IPS DF 19.7 (cell line): Measurements from ENCODE around the gene DGKI.

Experiments used
- DNase-seq: peaks from one replicate; pipeline ENCODE4 v3.0.0-alpha.2; 2013; ENCODE audit warnings: low read depth, low spot score

The DGKI gene

DNA sequence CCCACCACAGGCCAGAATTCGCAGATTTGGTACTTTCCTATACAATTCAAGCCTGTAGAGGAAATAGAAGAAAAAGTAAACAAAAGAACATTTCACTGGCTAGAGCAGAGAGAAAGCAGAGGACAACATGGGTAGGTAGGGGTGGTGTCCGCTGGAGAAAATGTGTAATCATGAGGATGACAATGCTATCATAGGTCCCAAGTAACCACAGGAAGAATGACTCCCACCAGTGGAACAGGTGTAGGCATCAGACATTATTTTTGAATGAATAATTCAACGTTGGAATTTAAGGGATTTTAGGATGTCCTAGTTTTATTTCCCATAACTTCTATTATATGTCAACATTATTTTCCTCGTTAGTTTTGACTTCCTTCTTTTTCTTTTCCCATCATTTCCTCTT is 248.9 kb downstream of the DGKI start:
- DNase-seq = no peak

DNA sequence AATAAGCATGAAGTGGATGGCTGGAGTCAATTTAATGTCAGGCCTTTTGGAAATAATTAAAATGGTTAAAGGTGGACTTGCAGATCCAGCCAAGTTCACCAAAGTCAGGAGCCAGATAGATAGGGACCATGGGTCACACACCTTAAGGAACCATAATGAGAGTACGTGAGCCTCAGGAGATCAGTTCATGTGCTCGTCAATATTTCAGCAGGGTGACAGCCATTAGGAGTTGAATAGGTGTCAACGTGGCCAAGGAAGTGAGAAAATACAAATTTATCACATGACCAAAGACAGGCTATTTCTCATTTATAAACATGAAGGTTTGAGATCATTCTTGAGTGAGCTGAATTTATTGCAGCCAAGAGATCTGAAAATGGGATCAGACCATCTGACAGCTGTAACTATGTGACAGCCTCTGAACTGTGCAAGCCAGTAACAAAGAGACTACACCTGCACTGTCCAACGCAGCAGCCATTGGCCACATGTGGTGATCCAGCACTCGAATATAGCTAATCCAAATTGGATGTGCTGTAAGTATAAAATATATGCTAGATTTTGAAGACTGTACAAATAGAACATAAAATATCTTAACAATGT is 253.6 kb downstream of the DGKI start:
- DNase-seq = no peak

DNA sequence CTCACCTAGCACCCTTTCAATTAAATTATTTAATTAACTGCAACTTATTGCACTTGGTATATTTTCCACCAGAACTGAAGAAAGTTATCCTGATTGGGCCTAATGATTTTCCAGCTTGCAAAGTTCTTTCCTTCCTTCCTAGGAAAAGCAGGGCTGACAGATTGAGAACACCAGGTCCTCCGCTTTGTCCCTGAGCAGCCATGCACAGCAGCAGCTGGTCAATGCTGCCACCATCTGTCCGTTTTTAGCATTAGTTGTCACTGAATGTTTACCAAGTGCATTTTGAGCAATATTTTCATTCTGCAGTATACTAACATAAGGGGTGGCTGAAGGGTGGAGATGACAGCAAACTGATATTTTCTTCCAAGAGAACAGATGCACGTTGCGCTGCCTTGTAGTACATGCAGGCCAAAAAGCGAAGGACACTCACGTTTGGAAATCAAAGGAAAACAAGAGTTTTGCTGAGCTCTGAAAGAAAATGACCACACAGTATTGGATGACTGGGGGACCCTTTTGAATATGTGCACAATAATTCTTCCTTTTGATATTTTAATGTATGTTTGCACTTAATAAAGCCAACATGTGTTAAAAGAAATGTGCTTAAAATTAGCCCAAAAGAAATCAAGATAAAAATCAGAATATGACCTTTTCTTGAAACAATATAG is 254.4 kb downstream of the DGKI start:
- peak; percentile 33 for DNase-seq

DNA sequence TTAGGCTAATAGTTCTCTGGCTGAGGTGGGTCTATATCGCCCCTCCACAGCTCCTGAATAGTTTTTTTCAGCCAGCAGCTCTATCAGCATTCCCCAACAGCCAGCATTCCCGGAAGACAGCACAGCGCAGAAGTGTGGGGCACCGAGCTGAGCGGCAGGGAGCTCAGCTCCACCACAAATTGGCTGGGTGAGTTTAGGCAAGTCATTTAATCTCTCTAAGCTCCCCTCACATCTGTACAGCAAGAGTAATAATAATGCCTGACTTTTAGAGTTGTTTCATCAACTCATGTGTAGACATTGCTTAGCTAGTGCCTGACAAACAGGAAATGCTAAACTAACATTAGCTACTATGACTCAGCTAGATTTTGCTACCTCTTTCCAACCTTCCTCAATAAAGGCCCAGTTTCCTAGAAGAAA is 255.3 kb downstream of the DGKI start:
- DNase-seq = no peak

DNA sequence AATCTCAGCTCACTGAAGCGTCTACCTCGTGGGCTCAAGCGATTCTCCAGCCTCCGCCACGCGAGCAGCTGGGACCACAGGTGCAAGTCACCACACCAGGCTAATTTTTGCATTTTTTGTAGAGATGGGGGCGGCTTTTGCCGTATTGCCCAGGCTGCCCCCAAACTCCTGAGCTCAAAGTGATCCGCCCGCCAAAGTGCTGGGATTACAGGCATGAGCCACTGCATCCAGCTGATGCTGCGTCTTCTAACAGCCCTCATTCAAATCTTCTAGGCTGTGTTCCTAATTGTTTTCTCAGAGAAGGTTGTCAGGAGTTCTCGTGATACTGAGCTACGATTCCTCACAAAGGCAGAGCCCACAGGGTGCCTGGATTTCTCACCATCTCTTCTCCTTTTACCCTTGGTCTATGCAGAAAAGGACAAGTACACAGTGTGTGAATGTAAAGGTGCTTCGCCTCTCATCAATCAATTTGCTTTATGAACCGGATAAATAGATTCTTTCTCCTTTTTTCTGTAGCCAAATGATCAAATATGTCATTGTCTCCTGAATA is 255.9 kb downstream of the DGKI start:
- DNase-seq = no peak

DNA sequence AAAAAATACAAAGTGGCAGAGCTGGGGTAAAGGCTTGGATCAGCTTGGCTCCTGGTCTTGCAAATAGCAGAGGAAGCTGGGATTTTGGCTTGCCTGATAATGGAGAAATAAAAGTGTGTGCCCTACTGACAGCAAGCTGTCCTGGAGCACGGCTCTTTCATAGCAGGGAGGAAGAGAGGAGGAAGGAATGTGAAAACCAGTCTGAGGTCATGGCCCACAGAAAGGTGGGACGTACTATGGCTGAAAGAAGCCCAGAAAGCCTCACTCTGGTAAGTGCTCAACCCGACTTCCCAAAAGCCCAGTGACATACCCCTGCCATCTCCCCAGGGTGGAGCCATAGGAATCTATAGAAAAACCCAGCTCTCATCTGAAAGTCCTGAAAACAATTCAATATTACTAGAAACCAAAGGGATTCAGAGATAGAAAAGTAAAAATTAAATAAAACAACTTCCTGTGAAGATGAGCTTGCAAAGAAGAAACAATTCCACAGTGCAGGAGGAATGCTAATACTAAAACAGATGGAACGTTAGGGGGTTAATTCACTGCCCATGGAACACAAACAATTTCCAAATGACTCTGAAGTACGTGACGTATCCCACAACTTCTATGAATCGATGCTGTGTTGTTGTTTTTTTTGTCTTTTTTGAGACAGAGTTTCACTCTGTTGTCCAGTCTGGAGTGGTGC is 256.6 kb downstream of the DGKI start:
- no peak for DNase-seq

DNA sequence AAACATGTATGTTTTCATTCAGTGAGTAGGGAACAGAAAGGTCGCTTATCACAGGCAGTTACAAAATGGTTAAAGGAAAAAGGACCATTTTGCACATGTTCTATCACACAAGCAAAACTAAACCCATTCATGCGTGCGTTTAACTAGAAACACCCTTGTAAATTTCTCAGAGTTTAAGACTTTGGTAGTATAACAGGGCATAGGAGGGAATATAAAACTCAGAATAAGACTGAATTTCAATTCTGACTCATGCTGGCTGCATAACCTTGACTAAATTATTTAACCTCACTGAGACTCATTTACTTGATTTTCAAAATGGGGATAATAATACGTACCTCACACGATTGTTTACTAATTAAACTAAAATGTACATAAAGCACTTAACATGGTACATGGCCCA is 259.4 kb downstream of the DGKI start:
- no peak for DNase-seq

DNA sequence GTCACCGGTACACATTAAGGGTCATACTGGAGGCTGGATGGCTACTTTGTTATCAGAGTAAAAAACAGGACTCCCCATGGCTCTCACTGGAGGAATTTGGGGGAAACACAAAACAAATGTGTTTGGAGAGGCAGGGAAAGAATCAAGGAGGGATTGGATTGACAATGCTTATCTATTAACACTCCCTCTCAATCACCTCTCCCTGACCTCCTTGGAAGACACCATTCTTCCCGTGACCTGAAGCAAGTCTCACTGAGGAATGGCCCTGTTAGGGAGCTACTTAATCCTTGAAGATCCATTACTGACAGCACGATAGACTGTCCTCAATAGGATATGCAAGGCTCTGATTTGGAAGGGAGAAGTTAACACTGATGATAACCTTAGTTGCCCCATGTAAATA is 261.2 kb downstream of the DGKI start:
- no peak for DNase-seq

DNA sequence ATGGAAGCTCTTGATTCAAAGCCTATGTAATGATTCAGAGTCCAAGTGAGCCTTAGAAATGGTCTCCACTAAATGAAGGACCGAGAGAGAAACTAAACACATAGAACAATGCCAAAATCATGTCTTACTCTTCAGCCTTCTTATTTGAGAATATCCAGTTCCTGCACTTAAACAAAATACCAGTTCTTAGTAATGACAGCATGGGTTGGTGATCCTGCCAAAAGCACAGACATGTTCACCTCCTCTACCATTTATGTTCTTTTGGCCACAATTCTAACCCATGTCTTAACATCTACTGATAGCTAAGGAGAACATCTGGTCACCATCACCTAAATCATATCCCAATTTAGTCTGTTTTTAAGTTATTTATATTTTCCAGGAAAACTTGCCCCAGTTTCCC is 263.6 kb downstream of the DGKI start:
- no peak for DNase-seq

DNA sequence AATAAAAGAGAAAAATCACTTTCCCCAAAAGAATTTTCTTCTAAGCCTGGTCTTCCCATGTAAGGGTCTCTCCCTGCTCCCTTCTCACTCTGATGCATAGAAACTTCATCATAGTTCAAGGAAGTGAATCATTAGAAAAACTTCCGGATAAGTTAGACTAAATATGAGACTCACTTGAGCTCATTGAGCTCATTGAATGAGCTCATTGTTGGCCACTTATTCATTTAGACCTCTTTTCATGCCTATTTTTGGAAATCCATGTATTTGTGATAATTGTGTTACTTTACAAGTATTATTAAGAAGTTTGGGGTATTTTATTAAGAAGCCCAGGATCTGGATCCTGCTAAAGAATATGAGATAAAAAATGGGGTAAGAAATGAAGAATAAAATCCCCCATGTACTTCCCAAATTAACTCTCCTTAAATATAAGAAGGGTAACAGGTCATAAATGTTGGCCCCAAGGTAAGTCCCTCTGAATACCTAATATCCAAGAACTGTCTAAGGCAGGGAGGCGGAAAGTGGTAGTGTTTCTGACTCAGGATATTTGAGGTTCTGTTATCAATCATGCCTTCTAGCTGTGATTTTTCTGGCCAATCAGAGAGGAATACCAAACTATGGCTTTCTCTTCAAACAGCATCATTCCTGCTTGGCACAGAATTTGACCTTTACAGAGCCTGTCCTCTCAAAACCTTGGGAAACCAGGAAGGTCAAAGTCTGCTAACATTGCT is 266.7 kb downstream of the DGKI start:
- DNase-seq = no peak

DNA sequence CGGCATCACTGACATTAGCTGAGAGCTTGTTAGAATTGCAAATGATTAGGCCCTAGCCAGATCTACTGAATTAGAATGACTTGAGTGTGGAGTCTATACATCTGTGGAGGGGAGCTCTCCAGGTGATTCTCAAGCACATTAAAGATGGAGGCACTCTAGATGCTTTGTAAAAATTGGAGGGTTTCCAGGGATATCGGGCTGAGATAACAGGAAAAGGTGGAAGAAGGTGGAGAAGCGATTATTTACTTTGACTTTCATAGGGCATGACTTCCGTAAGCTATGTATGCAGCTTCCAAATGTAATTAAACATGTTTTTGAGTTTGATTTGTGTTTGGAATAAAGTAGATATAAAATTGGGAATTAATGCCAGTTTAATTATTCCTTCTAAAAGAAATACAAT is 268.2 kb downstream of the DGKI start:
- DNase-seq = no peak

DNA sequence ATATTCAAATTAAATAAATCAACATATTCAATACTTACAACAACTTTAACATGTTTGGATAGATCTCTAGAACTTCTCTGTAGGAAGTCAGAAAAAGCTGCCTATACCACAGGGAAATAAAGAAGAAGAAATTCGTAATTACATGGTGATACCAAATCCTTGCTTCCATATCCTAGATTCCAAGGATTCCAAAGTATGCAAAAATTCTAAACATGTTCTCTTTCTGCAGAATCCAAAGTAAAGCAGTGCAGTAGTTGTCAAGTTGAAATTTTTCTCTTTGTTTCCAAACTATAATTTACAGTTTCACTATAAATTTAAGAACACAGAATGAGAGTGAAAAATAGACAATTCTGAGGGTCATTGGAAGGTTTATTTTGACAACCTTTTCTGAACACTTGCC is 269.6 kb downstream of the DGKI start:
- no peak for DNase-seq

DNA sequence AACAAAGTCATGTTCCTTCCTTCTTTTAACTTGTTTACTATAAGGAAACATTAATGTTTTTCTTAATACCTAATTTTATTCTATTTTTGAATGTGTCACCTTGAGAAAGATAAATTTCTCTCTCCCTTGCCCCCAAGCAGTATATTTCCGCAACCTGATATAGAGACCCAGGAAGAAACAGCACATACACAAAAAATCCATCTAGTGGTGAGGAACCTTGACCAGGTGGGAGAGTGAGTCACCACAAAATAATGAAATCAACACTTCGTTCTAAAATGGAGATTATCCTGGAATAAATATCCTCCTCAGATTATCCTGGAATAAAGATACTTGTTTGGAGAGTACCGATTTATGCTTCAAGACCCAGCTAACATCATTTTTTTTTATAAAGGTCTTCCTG is 270.3 kb downstream of the DGKI start:
- no peak for DNase-seq

DNA sequence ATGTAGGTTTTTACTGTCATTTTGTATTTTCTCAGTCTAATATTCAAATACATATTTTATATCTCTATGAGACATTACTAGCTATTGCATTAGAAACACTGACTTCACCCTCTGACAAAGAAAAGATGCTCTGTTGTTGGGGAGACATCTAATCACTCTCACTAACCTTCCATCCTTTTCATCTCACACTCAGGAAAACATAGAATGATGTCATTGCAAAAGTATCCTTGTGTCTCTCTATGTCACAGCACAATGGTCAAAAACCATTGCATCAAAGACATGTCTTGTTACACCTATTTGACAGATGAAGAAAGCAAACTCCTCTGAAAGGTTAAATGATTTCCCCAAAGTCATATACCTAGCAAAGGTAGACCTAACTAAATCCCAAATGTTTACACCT is 272.0 kb downstream of the DGKI start:
- DNase-seq = no peak

DNA sequence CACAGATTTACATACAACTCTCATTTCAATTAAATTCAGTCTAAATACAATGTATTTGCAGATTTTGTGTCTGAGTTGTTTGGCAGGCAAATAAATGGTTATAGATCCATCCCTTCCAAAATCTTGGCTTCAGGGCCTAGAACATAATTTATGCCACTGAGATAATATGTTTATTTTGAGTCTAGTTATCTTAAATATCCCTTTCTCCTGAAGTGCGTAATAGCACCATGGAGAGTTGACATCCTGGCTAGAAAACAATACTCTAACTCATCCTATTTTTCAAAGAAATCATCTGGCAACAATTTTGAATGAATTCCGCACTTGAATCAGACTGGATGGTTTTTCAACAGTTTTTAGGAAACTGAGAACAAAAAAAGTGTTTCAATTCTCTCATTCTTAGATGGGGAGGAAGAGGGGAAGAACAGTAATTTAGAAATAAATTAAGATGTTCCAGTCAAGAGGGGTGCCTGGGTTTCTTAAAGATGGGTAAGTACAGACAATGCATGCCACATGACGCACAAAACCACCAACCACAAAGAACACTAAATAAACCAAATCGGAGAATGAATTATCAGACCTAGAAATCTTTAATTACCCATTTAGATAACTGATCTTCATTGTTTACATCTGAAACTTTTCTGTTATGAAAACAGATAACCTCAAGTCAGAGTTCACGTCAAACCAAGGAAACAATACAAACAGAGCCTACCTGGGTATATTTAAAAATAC is 274.6 kb downstream of the DGKI start:
- no peak for DNase-seq

DNA sequence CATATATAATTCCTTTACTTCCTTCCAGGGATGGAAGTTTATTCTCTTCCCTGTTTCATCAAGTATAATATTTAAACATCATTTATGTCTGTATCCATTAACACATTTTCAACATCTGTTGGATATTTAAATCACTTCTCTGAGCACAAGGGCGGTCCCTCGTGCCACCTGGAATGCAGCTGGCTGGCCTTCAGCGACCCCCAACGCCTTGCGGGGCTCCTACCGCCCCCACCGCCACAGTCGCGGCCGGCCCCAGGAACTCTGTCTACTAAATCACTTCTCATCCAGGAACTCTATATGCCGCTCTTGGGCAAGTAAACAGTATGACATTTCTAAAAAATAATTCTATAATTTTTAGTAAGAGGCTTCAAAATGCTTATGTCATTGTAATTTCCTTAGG is 282.1 kb downstream of the DGKI start:
- DNase-seq = no peak

DNA sequence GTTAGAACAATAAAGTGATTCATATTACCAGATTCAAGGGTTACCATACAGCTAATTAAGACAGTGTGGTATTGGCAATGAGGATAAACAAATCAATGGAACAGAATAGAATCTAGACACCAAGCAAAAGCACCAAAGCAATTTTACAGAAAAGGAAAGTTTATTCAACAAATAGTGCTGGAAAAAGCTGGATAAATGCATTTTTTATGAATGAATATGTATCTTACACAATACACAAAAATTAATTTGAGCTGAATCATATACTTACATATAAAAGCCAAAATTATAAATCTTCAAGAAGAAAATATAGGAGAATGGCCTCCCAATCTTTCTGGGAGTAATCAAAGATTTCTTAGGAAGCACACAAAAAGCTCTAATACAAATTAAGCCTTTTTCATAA is 282.8 kb downstream of the DGKI start:
- no peak for DNase-seq

DNA sequence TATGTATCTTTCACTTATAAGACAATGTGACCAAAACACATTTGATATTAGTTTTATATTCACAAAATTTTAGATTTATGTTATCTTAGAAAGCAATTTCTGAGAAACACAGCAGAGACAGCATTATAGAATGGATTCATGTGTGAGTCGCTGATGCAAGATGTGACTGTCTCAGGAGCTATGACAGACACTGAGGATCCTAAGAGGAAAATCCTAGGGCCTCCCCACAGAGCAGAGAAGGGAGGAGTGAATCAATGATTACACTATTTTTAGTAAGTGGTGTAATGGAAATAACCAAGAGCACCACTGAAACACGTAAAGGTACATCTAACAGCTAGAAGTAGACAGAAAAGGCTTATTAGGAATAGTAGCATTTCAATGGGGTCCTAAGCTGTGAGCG is 299.3 kb downstream of the DGKI start:
- no peak for DNase-seq

DNA sequence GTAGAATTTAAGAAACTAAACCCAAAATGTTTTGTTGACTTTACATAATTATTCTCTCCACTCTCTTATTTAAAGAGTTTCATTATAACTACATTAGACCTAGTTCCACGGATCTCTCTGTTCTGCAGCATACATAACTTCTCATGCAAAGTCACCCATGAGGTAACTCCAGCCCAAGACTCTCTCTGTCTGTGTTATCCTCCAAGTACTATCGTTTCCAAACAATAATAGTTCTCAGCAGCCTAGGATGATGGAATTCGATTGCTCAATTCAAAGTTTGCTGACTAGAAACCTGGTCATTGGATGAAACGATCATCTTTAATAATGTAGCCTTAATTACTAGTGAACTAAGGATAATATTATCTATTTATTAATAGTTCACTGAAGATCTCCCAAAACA is 300.1 kb downstream of the DGKI start:
- DNase-seq = no peak

DNA sequence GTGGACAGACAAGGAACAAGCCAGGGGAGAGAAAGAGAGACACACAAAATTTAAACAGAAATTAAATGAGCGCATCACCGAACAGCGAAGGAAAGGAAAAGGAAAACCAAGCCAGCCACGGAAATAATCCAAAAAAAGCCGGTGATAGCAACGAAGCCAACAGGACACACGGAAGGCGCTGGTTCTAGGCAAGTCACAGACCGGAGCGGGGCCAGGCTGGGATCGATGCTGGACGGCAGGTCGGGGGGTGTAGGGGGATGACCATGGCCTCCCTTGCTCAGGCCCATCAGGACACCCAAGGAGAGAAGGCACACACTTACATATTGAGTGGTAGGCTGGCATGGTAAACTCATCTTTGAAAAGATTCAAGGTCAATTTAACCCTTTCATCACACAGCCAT is 300.8 kb downstream of the DGKI start:
- DNase-seq = no peak

DNA sequence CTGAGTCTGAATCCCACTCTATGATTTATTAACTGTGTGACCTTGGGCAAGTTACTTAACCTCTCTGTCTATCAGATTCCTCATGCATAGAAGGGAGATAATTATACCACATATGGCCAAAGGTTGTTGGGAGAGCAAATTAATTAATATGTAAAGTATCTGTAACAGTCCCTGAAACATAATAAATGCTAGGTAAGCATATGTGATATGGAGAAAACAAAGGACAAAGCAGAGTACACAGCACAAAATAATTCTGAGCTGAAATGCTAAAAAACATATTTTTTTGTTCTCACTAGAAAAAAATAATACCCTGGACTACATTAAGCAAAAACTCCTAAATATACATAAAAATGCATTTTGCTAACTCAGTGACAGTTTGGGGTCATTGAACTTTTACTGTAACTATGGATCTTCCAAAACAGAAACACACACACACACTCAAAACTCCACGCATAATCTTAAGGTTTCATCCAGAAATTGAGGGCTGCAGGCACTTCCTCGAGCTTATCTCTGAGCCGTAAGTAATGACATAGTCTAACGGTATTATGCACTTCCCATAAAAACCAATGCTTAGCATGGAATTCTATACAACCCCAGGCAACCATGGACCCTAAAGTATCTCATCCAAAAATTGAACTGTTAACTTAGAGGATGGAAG is 301.6 kb downstream of the DGKI start:
- DNase-seq = no peak
